DOHH2 (cell line): ENCODE results near the gene LRMDA.

Experiments
- EZH2phosphoT487 ChIP-seq: fragments of 200-600 bp; sonication (generic); IDR thresholded peaks from 2 replicates; pipeline ENCODE4 v1.6.1; 2017; ENCODE audit warnings: borderline replicate concordance, mild to moderate bottlenecking, antibody characterized with exemption, low read length, moderate library complexity, mixed read lengths
- TF ChIP-seq, protein P1 (sequence below): fragments of 200-600 bp; sonication (generic); IDR thresholded peaks from one replicate; pipeline ENCODE4 v1.5.1; 2014; ENCODE audit warnings: antibody characterized with exemption, mild to moderate bottlenecking, low read depth, low read length; ENCODE audit not compliant: poor library complexity, severe bottlenecking

DNA sequence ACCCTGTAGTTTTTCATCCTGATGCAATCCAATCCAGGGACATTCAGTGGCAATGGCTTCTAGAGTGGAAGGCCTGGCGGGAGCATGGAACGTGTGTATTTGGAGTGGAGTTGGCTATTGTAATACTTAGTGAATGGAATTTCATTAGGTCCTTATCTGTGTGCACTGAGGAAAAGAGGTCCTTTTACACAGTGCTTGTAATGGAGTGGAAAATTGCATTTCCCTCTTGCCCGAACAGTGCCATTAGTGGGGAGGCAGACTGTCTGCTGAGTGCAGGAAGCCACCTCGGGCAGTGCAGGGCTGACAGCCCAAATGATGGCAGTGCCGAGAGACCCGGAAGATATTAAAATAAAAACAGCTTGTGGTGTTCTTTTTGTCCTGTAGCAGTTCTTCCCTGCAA is 786.6 kb downstream of the LRMDA start:
- TF ChIP-seq, protein P1, sequence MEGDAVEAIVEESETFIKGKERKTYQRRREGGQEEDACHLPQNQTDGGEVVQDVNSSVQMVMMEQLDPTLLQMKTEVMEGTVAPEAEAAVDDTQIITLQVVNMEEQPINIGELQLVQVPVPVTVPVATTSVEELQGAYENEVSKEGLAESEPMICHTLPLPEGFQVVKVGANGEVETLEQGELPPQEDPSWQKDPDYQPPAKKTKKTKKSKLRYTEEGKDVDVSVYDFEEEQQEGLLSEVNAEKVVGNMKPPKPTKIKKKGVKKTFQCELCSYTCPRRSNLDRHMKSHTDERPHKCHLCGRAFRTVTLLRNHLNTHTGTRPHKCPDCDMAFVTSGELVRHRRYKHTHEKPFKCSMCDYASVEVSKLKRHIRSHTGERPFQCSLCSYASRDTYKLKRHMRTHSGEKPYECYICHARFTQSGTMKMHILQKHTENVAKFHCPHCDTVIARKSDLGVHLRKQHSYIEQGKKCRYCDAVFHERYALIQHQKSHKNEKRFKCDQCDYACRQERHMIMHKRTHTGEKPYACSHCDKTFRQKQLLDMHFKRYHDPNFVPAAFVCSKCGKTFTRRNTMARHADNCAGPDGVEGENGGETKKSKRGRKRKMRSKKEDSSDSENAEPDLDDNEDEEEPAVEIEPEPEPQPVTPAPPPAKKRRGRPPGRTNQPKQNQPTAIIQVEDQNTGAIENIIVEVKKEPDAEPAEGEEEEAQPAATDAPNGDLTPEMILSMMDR: no peak
- no peak for TF ChIP-seq EZH2phosphoT487
